ENCODE results near the gene ARHGEF11. TPM values are rescaled to one million over a fixed set of nuclear protein-coding genes. Genes with fewer than 3 reads are reported as not detected.

The ARHGEF11 gene
- polyA plus RNA-seq, 1 donor (not counting 4 experiments of a cell fraction or from before 2014, with no cell fraction given): 8.0 TPM

- Histone ChIP-seq H3K4me3 (ENCODE audit: control insufficient read depth in 2 of 3, extremely low read depth in 1 of 3, insufficient read depth in 2 of 3, low read depth in 1 of 3, low read length in 3 of 3) (no peak overlapping the region), H3K27me3 (ENCODE audit: control insufficient read depth, extremely low read depth, insufficient read depth, low read length) (peaks cover 37% of the 10 kb centered on the region), H3K9me1 (ENCODE audit: control insufficient read depth, extremely low read depth, insufficient read depth, low read length) (no peaks in the 10 kb centered on the region), H3K9me3 (ENCODE audit: control insufficient read depth, low read depth, low read length) (no peaks in the 10 kb centered on the region), H4K20me1 (ENCODE audit: control insufficient read depth, extremely low read depth, insufficient read depth, low read length) (peaks cover 3% of the 10 kb centered on the region), H3K27ac (ENCODE audit: control insufficient read depth, insufficient read depth, low read length) (no peak overlapping the region), H3K9ac (ENCODE audit: control insufficient read depth, extremely low read depth, insufficient read depth, low read length) (no peak overlapping the region), H3K4me1 (ENCODE audit: control insufficient read depth, extremely low read depth, insufficient read depth, low read length) (peaks cover 4% of the 10 kb centered on the region), H3K36me3 (ENCODE audit: control insufficient read depth in 2 of 2, extremely low read depth in 1 of 2, insufficient read depth in 2 of 2, low read length in 2 of 2) (no peaks in the 10 kb centered on the region), H3K4me2 (ENCODE audit: control insufficient read depth, extremely low read depth, insufficient read depth, low read depth, low read length) (no peak overlapping the region), H3K79me2 (ENCODE audit: control insufficient read depth, insufficient read depth, low read length) (no peaks in the 10 kb centered on the region), H2AFZ (ENCODE audit: control insufficient read depth, low read length) (no peak overlapping the region)
- DNase-seq (ENCODE audit: low read depth, low spot score): no peak
- TF ChIP-seq EZH2 (IDR thresholded peaks at IDR 0.05; ENCODE audit: low read length) (no peak), CTCF (optimal IDR thresholded peaks at IDR 0.05 in 1 of 3, IDR thresholded peaks at IDR 0.05 in 1 of 3, conservative IDR thresholded peaks at IDR 0.05 in 1 of 3; ENCODE audit: extremely low read depth in 1 of 3, insufficient read depth in 2 of 3, low read length in 3 of 3) (no peak)
- no peak for FAIRE-seq
- dilution Hi-C loops (cut with MboI; ENCODE audit: extremely low pct_ligation_motif_present, low sequenced_read_pairs): no loop called here
Observed at GRCh38 chr1:156887317-156887716, 158.2 kb downstream of the ARHGEF11 start.

GRCh38 chr1:156886583-156887281 lies 158.8 kb downstream of the ARHGEF11 start:
- TF ChIP-seq EZH2 (IDR thresholded peaks at IDR 0.05; ENCODE audit: low read length): no peak
- TF ChIP-seq CTCF (optimal IDR thresholded peaks at IDR 0.05 in 1 of 3, IDR thresholded peaks at IDR 0.05 in 1 of 3, conservative IDR thresholded peaks at IDR 0.05 in 1 of 3; ENCODE audit: extremely low read depth in 1 of 3, insufficient read depth in 2 of 3, low read length in 3 of 3): no peak

More at GRCh38 chr1:156886583-156887281, 158.8 kb downstream of the ARHGEF11 start:
- dilution Hi-C loops (cut with MboI; ENCODE audit: extremely low pct_ligation_motif_present, low sequenced_read_pairs): no loop called here
- Histone ChIP-seq H3K79me2 (ENCODE audit: control insufficient read depth, insufficient read depth, low read length) (no peaks in the 10 kb centered on the region), H3K4me3 (ENCODE audit: control insufficient read depth in 2 of 3, extremely low read depth in 1 of 3, insufficient read depth in 2 of 3, low read depth in 1 of 3, low read length in 3 of 3) (no peak overlapping the region), H2AFZ (ENCODE audit: control insufficient read depth, low read length) (no peak overlapping the region), H3K27ac (ENCODE audit: control insufficient read depth, insufficient read depth, low read length) (no peak overlapping the region), H3K9me3 (ENCODE audit: control insufficient read depth, low read depth, low read length) (no peaks in the 10 kb centered on the region), H3K4me2 (ENCODE audit: control insufficient read depth, extremely low read depth, insufficient read depth, low read depth, low read length) (no peak overlapping the region), H3K36me3 (ENCODE audit: control insufficient read depth in 2 of 2, extremely low read depth in 1 of 2, insufficient read depth in 2 of 2, low read length in 2 of 2) (no peaks in the 10 kb centered on the region), H3K9me1 (ENCODE audit: control insufficient read depth, extremely low read depth, insufficient read depth, low read length) (no peaks in the 10 kb centered on the region), H3K9ac (ENCODE audit: control insufficient read depth, extremely low read depth, insufficient read depth, low read length) (no peak overlapping the region), H4K20me1 (ENCODE audit: control insufficient read depth, extremely low read depth, insufficient read depth, low read length) (peaks cover 3% of the 10 kb centered on the region), H3K27me3 (ENCODE audit: control insufficient read depth, extremely low read depth, insufficient read depth, low read length) (peaks cover 42% of the 10 kb centered on the region), H3K4me1 (ENCODE audit: control insufficient read depth, extremely low read depth, insufficient read depth, low read length) (no peaks in the 10 kb centered on the region)
- no peak for DNase-seq (ENCODE audit: low read depth, low spot score)
- FAIRE-seq: no peak
